CD8-positive, alpha-beta memory T cell (primary cell): ENCODE measurements around the gene RAB24. TPM values are rescaled to one million over a fixed set of nuclear protein-coding genes. Genes with fewer than 3 reads are reported as not detected.
"Not testable (repeated sequence)": the region's sequence is repeated elsewhere in the genome, so short reads cannot be mapped to it uniquely, and the experiment has no call there.

Source experiments
- CTCF ChIA-PET: fragments of 350-600 bp; sonication (Branson Sonifier 250); formaldehyde crosslinking; loops from one replicate; lab custom pipeline; 2021; ENCODE audit warnings: antibody characterized with exemption; lab: Charles Lee
- POLR2A ChIA-PET: fragments of 350-600 bp; sonication (Branson Sonifier 250); formaldehyde crosslinking; loops from one replicate; lab custom pipeline; 2021; ENCODE audit warnings: antibody characterized with exemption; lab: Charles Lee
- DNase-seq, 5 donors: peaks; one replicate each; pipeline versions ENCODE4 v3.0.0 to v3.0.0-alpha.2; 2020 to 2022; ENCODE audit warnings: mixed read lengths in 1 of 5
- H3K27ac ChIP-seq: one replicate; pipeline ENCODE4 v1.7.0; 2013; ENCODE audit warnings: low read depth, mild to moderate bottlenecking, low read length, moderate library complexity
- H3K27me3 ChIP-seq: 2 replicates; pipeline ENCODE4 v1.7.0; 2013; ENCODE audit warnings: low read length, mild to moderate bottlenecking; ENCODE audit not compliant: insufficient read depth, poor library complexity, severe bottlenecking
- H3K36me3 ChIP-seq: 2 replicates; pipeline ENCODE4 v1.7.0; 2013; ENCODE audit warnings: mild to moderate bottlenecking, low read length, moderate library complexity; ENCODE audit not compliant: insufficient read depth
- H3K4me1 ChIP-seq: 2 replicates; pipeline ENCODE4 v1.7.0; 2013; ENCODE audit warnings: mild to moderate bottlenecking, low read length, moderate library complexity; ENCODE audit not compliant: insufficient read depth
- H3K4me3 ChIP-seq: 2 replicates; pipeline ENCODE4 v1.7.0; 2013; ENCODE audit warnings: mild to moderate bottlenecking, low read length
- H3K9me3 ChIP-seq: 2 replicates; pipeline ENCODE4 v1.7.0; 2013; ENCODE audit warnings: mild to moderate bottlenecking, low read length
- H3K27ac Mint-ChIP-seq, 8 donors: one replicate each; pipeline ENCODE4 v1.8.0; 2020 to 2021; ENCODE audit warnings: mixed read lengths in 8 of 8, mild to moderate bottlenecking in 6 of 8, inconsistent platforms in 3 of 8, moderate library complexity in 3 of 8
- H3K27me3 Mint-ChIP-seq, 2 donors: one replicate each; pipeline ENCODE4 v1.8.0; 2020 to 2021; ENCODE audit warnings: mixed read lengths in 2 of 2, mild to moderate bottlenecking in 1 of 2, moderate library complexity in 1 of 2
- H3K36me3 Mint-ChIP-seq, 3 donors: one replicate each; pipeline ENCODE4 v1.8.0; 2020 to 2021; ENCODE audit warnings: mixed read lengths in 3 of 3, inconsistent platforms in 1 of 3, mild to moderate bottlenecking in 1 of 3
- H3K4me1 Mint-ChIP-seq, 3 donors: one replicate each; pipeline ENCODE4 v1.8.0; 2020 to 2021; ENCODE audit warnings: mixed read lengths in 3 of 3, inconsistent platforms in 1 of 3, mild to moderate bottlenecking in 1 of 3
- H3K4me3 Mint-ChIP-seq, 7 donors: one replicate each; pipeline ENCODE4 v1.8.0; 2020 to 2021; ENCODE audit warnings: mixed read lengths in 7 of 7, mild to moderate bottlenecking in 6 of 7, moderate library complexity in 4 of 7, inconsistent platforms in 2 of 7
- H3K9me3 Mint-ChIP-seq, 5 donors: one replicate each; pipeline ENCODE4 v1.8.0; 2020 to 2022; ENCODE audit warnings: mixed read lengths in 5 of 5, mild to moderate bottlenecking in 3 of 5, moderate library complexity in 2 of 5, inconsistent platforms in 1 of 5
- polyA plus RNA-seq: library from polyadenylated mRNA; unstranded; fragments of 300-500 nt; fragmentation: Illumina TruSeq; gene quantifications from one replicate; pipeline ENCODE4 v1.2.3, GENCODE V29; 2021
- total RNA-seq, 2 experiments: library from RNA; stranded (reverse); gene quantifications; one replicate each; pipeline ENCODE4 v1.2.3, GENCODE V29; 2021

RAB24 gene
- total and polyA plus RNA-seq, 3 experiments from 2014 or later: 22.9 to 28.3 (median 26.1) TPM

- Histone ChIP-seq H3K9me3 (no peaks in the 10 kb centered on the region), H3K27ac (no peak overlapping the region), H3K36me3 (peaks cover 4% of the 10 kb centered on the region), H3K4me1 (no peaks in the 10 kb centered on the region), H3K4me3 (no peak overlapping the region), H3K27me3 (no peaks in the 10 kb centered on the region)
- no peak overlapping the region for H3K4me3 Mint-ChIP-seq
- H3K36me3 Mint-ChIP-seq: peaks cover 8 to 88% (median 36%) of the 10 kb centered on the region in 3 donors
- ChIA-PET POLR2A (no interaction called here), CTCF (interaction anchor here (1.0 kb wide), 1 partner anchor 11 kb away, joined by 3 read pairs; no protein-coding TSS in a partner anchor)
- no peaks in the 10 kb centered on the region for H3K9me3 Mint-ChIP-seq
- no peaks in the 10 kb centered on the region for H3K27me3 Mint-ChIP-seq
- no peak for DNase-seq
- peaks cover 0 to 2% (median 0%) of the 10 kb centered on the region in 3 donors for H3K4me1 Mint-ChIP-seq
- peak overlapping the region in 2 of 8 donors; percentile 55 to 68 for H3K27ac Mint-ChIP-seq
These were observed 42.0 kb downstream of the RAB24 start for GRCh38 chr5:177261510-177261909.

- Histone ChIP-seq H3K27ac (no peak overlapping the region), H3K9me3 (no peaks in the 10 kb centered on the region), H3K36me3 (peaks cover 4% of the 10 kb centered on the region), H3K4me3 (no peak overlapping the region), H3K27me3 (no peaks in the 10 kb centered on the region), H3K4me1 (no peaks in the 10 kb centered on the region)
- Mint-ChIP-seq H3K9me3 (no peaks in the 10 kb centered on the region), H3K27ac (peak overlapping the region in 2 of 8 donors; percentile 43 to 55), H3K27me3 (no peaks in the 10 kb centered on the region), H3K4me1 (peaks cover under 1 to 3% (median 1%) of the 10 kb centered on the region in 3 donors), H3K4me3 (no peak overlapping the region), H3K36me3 (peaks cover 8 to 87% (median 31%) of the 10 kb centered on the region in 3 donors)
- DNase-seq: no peak
- ChIA-PET POLR2A (no interaction called here), CTCF (interaction anchor here (1.0 kb wide), 1 partner anchor 12 kb away, joined by 3 read pairs; no protein-coding TSS in a partner anchor)
These were observed 42.6 kb downstream of the RAB24 start for GRCh38 chr5:177260961-177261360.

- Mint-ChIP-seq H3K4me1 (peaks cover 9 to 10% (median 9%) of the 10 kb centered on the region in 3 donors), H3K36me3 (peaks cover 8 to 89% (median 31%) of the 10 kb centered on the region in 3 donors), H3K27ac (peak overlapping the region in 2 of 8 donors; percentile 29 to 66)
- H3K9me3 Mint-ChIP-seq, H3K4me3 ChIP-seq, H3K9me3 ChIP-seq, H3K4me3 Mint-ChIP-seq, H3K27me3 Mint-ChIP-seq, POLR2A ChIA-PET, H3K36me3 ChIP-seq, H3K27me3 ChIP-seq, CTCF ChIA-PET, H3K4me1 ChIP-seq, DNase-seq, H3K27ac ChIP-seq: not testable (repeated sequence)
These were observed 44.8 kb downstream of the RAB24 start for GRCh38 chr5:177258711-177259110.

- no peak overlapping the region for H3K4me3 ChIP-seq
- H3K36me3 Mint-ChIP-seq: peaks cover 8 to 90% (median 27%) of the 10 kb centered on the region in 3 donors
- peak overlapping the region in 5 of 8 donors; percentile 8 to 62 (median 42) for H3K27ac Mint-ChIP-seq
- ChIA-PET CTCF (interaction anchor here (1.0 kb wide), 1 partner anchor 143 kb away, joined by 3 read pairs; no protein-coding TSS in a partner anchor), POLR2A (interaction anchor here (0.6 kb wide), 1 partner anchor 170 kb away, joined by 4 read pairs; no protein-coding TSS in a partner anchor)
- H3K27me3 Mint-ChIP-seq: no peaks in the 10 kb centered on the region
- no peaks in the 10 kb centered on the region for H3K9me3 Mint-ChIP-seq
- no peak overlapping the region for H3K4me3 Mint-ChIP-seq
- no peak overlapping the region for H3K27ac ChIP-seq
- H3K4me1 Mint-ChIP-seq: peaks cover 9 to 14% (median 9%) of the 10 kb centered on the region in 3 donors
- no peaks in the 10 kb centered on the region for H3K4me1 ChIP-seq
- H3K36me3 ChIP-seq: peaks cover 12% of the 10 kb centered on the region
- no peaks in the 10 kb centered on the region for H3K27me3 ChIP-seq
- DNase-seq: no peak
- no peaks in the 10 kb centered on the region for H3K9me3 ChIP-seq
These were observed 47.2 kb downstream of the RAB24 start for GRCh38 chr5:177256296-177256695.

- Mint-ChIP-seq H3K9me3 (no peaks in the 10 kb centered on the region), H3K36me3 (peaks cover 0 to 80% (median 21%) of the 10 kb centered on the region in 3 donors), H3K4me3 (no peak overlapping the region), H3K4me1 (peaks cover 9 to 14% (median 9%) of the 10 kb centered on the region in 3 donors), H3K27me3 (no peaks in the 10 kb centered on the region), H3K27ac (peak overlapping the region in 4 of 8 donors; percentile 16 to 95 (median 65))
- CTCF ChIA-PET: interaction anchor here (0.9 to 1.2 kb wide), 3 partner anchors 14 to 142 kb away, joined by 3 to 4 read pairs (median 3); no protein-coding TSS in a partner anchor
- Histone ChIP-seq H3K27ac (no peak overlapping the region), H3K27me3 (no peaks in the 10 kb centered on the region), H3K4me3 (no peak overlapping the region), H3K9me3 (no peaks in the 10 kb centered on the region), H3K4me1 (no peaks in the 10 kb centered on the region), H3K36me3 (peaks cover 16% of the 10 kb centered on the region)
- POLR2A ChIA-PET: no interaction called here
- no peak for DNase-seq
These were observed 50.3 kb downstream of the RAB24 start for GRCh38 chr5:177253252-177253651.

Other genes starting within 250 kb of the RAB24 start
- 1 to 10 TPM in 1 of 2 experiments, under 1 TPM in 1; 0.42 to 1.2 TPM for gene FGFR4, start 216.8 kb downstream of the RAB24 start, total RNA-seq
- gene FGFR4, start 216.8 kb downstream of the RAB24 start, polyA plus RNA-seq: 0.29 TPM
- 10 to 100 TPM; 86.7 to 93.1 TPM for gene NSD1, start 169.9 kb downstream of the RAB24 start, total RNA-seq
- 48.7 TPM for gene NSD1, start 169.9 kb downstream of the RAB24 start, polyA plus RNA-seq
- 100 to 1,000 TPM; 342 to 344 TPM for gene PRELID1, start 80 bp upstream of the RAB24 start, total RNA-seq
- gene PRELID1, start 80 bp upstream of the RAB24 start, polyA plus RNA-seq: 235 TPM
- 10 to 100 TPM; 10.2 to 13.4 TPM for gene MXD3, start 8.2 kb upstream of the RAB24 start, total RNA-seq
- gene MXD3, start 8.2 kb upstream of the RAB24 start, polyA plus RNA-seq: 0.79 TPM
- 100 to 1,000 TPM; 112 to 126 TPM for gene LMAN2, start 47.9 kb upstream of the RAB24 start, total RNA-seq
- gene LMAN2, start 47.9 kb upstream of the RAB24 start, polyA plus RNA-seq: 276 TPM
- gene RGS14, start 54.2 kb upstream of the RAB24 start, total RNA-seq: 10 to 100 TPM; 60.5 to 61.9 TPM
- 83.5 TPM for gene RGS14, start 54.2 kb upstream of the RAB24 start, polyA plus RNA-seq
- under 1 TPM in 1 of 2 experiments, not detected in 1; 0.09 TPM for gene SLC34A1, start 80.7 kb upstream of the RAB24 start, total RNA-seq
- gene SLC34A1, start 80.7 kb upstream of the RAB24 start, polyA plus RNA-seq: 0.17 TPM
- gene PFN3, start 96.9 kb upstream of the RAB24 start, total RNA-seq: not detected
- gene PFN3, start 96.9 kb upstream of the RAB24 start, polyA plus RNA-seq: not detected
- 10 to 100 TPM in 1 of 2 experiments, 1 to 10 TPM in 1; 9.2 to 10.3 TPM for gene F12, start 105.8 kb upstream of the RAB24 start, total RNA-seq
- gene F12, start 105.8 kb upstream of the RAB24 start, polyA plus RNA-seq: 1.9 TPM
- 100 to 1,000 TPM; 180 to 185 TPM for gene GRK6, start 123.0 kb upstream of the RAB24 start, total RNA-seq
- gene GRK6, start 123.0 kb upstream of the RAB24 start, polyA plus RNA-seq: 201 TPM
- 10 to 100 TPM; 14.7 to 15.3 TPM for gene PRR7, start 143.1 kb upstream of the RAB24 start, total RNA-seq
- gene PRR7, start 143.1 kb upstream of the RAB24 start, polyA plus RNA-seq: 22.1 TPM
- gene DBN1, start 169.9 kb upstream of the RAB24 start, total RNA-seq: 10 to 100 TPM; 47.9 to 50.5 TPM
- gene DBN1, start 169.9 kb upstream of the RAB24 start, polyA plus RNA-seq: 28.1 TPM
- gene PDLIM7, start 193.9 kb upstream of the RAB24 start, total RNA-seq: 10 to 100 TPM; 28.4 to 30.4 TPM
- 6.0 TPM for gene PDLIM7, start 193.9 kb upstream of the RAB24 start, polyA plus RNA-seq
- 1 to 10 TPM; 4.2 to 5.1 TPM for gene DOK3, start 206.1 kb upstream of the RAB24 start, total RNA-seq
- 0.08 TPM for gene DOK3, start 206.1 kb upstream of the RAB24 start, polyA plus RNA-seq
- 100 to 1,000 TPM; 160 to 164 TPM for gene DDX41, start 213.2 kb upstream of the RAB24 start, total RNA-seq
- 61.7 TPM for gene DDX41, start 213.2 kb upstream of the RAB24 start, polyA plus RNA-seq